ENCODE data around the gene KDM6A.

DNA sequence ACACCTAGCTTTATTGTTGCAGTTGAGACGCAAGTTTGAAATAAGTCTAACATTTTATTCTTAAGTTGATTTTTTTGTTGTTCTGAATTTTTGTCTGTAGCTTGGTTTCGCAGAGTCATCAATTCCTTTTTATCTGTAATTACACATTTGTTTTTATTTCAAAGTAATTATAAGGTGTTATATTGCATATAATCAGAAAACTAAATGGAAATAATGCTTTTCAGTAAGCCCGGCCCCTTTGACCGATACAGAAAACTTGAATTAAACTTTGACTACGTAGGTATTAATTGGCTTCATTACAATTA, 2.1 kb downstream of the KDM6A start:
- TF ChIP-seq, protein P1, sequence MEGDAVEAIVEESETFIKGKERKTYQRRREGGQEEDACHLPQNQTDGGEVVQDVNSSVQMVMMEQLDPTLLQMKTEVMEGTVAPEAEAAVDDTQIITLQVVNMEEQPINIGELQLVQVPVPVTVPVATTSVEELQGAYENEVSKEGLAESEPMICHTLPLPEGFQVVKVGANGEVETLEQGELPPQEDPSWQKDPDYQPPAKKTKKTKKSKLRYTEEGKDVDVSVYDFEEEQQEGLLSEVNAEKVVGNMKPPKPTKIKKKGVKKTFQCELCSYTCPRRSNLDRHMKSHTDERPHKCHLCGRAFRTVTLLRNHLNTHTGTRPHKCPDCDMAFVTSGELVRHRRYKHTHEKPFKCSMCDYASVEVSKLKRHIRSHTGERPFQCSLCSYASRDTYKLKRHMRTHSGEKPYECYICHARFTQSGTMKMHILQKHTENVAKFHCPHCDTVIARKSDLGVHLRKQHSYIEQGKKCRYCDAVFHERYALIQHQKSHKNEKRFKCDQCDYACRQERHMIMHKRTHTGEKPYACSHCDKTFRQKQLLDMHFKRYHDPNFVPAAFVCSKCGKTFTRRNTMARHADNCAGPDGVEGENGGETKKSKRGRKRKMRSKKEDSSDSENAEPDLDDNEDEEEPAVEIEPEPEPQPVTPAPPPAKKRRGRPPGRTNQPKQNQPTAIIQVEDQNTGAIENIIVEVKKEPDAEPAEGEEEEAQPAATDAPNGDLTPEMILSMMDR (IDR thresholded peaks at IDR 0.05; ENCODE audit: low read length): no peak
- TF ChIP-seq EZH2 (IDR thresholded peaks at IDR 0.05; ENCODE audit: borderline replicate concordance, low read length): no peak
